Activated gamma-delta T cell (primary cell): Measurements from ENCODE around the gene RBMX.
"Not testable (repeated sequence)": the region's sequence is repeated elsewhere in the genome, so short reads cannot be mapped to it uniquely, and the experiment has no call there.

Experiments used
- DNase-seq: peaks from one replicate; lab custom pipeline; 2025; lab: John Stamatoyannopoulos, UW

The RBMX gene

DNA sequence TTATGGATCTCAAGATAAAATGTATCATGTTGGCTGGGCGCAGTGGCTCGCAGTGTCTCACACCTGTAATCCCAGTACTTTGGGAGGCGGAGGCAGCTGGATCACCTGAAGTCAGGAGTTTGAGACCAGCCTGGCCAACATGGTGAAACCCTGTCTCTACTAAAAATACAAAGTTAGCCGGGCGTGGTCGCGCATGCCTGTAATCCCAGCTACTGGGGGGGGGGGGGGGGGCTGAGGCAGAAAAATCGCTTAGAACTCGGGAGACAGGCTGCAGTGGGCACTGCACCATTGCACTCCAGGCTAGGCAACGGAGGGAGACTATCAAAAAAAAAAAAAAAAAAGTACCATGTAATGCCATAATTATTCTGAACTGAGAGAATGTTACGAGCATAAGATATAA, 2.1 kb downstream of the RBMX start:
- no peak for DNase-seq

DNA sequence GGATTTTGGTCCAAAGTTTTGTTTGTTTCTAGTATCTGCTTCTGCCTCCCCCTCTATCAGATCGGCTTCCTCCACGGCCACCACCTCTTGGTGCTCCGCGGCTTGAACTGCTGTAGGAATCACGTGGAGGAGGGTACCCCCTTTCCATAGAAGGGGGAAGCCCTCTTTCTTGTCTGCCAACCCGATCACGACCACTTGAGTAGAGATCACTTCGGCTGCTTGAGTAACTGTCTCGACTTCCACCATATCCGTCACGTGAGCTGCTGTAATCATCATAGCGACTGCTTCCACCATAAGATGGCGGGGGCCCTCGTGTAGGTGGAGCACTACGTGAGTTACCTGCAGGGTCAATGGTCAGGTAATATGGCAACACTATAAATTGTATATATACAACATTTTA, 6.4 kb downstream of the RBMX start:
- not testable (repeated sequence) for DNase-seq

DNA sequence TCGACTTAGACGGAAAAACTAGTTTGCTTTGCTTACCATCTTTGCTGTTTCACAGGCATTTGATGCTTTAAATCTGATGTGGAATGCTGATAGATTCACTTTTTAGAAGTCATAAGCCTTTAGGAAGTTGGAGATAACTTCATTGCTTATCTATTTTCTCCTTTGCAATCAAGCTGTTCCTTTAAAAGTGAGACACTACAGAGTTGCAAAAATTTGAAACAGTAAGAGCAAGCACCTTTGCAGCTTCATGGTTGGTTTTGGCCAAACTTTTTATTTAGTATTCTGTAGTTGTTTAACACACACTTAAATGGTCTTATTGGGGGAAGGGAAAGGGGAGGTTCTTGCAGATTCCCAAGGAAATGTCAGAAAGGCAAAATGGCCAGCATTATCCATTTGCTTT, 7.3 kb downstream of the RBMX start:
- not testable (repeated sequence) for DNase-seq

DNA sequence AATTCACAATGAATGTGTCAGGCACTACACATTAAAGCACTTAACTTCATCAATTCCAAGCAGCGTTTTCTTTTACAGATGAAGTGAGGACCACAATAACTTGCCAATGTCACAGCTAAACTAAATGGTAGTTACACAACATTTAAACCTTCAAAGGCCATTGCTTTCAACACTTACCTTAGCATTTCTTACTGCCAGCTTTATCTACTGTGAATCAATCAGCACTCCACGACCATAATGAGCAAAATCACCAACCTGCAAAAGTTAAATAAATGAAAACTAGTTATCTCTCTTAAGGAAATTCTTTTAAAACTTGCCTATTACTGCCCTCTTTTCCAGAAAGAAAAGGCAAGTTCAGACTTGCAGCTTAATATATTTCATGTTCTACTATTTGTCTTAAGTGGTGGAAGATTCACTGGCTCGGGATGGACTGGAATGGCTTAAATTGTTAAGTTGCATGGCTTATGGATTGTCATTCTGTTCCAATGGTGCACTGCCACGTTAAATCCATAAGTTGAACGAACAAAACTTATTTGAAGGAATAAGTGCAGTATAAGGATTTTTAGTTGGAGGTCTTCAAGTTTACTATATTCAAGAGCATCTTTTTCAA, 8.3 kb downstream of the RBMX start:
- DNase-seq = no peak

DNA sequence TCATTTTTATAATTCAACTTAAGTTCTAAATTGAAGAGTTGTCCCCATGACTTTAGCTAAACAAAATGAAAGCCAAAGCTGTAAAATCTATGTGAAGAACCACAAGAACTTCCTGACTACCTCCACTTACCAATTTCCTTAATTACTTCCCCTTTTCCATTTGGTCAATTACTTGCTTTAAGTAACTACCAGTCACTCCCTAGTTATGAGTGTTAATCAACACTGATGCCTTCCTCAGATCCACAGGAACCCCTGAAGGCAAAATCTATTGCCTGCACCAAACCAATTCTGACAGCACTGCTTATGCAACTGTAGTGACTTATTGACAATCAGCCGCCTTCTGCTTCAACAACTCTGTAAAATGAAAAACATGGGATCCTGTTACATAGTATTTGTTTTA, 10.5 kb downstream of the RBMX start:
- no peak for DNase-seq

DNA sequence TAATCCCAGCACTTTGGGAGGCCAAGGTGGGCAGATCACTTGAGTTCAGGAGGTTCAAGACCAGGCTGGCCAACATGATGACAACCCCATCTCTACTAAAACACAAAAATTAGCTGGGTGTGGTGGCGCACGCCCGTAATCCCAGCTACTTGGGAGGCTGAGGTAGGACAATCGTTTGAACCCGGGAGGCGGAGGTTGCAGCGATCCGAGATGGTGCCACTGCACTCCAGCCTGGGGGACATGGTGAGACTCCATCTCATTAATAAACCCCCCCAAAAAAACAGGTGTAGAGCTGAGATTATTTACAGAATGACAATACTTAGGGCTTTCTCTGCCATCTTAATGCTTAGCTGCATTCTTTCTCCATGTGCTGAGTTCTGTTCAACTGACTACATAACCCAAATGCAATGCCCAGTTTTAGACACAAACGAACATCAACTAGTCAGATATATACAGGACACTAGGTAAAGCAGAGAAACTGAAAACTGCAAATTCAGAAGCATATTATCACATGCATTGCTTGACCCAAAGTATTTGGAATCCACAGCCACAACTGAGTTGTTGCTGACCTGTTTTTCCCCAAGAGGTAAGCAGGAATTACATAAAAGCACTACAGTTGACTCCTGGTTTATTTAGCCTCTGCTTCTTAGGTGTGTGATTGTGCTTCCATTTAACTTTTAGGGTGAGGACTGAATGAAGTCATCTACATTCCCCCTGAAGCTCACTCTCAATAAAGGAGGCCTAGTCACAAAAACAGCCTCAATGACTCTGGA, 12.1 kb downstream of the RBMX start:
- no peak for DNase-seq

DNA sequence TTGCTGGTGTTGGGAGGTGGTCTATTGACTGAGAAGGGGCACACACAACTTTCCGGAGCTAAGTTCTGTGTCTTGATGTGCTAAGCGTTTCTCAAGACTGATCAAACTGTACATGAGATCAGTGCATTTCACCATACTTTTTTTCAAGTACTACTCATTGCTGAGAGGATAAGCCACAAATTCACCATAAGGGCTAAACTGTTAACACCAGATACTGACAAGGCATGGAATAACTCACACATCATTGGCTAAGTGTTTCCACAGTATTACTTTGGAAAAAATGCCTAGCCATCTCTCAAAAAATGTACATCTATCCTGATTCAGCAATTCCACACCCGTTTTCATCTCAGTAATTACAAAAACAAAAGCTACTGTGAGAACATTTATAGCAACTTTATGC, 13.0 kb downstream of the RBMX start:
- no peak for DNase-seq

DNA sequence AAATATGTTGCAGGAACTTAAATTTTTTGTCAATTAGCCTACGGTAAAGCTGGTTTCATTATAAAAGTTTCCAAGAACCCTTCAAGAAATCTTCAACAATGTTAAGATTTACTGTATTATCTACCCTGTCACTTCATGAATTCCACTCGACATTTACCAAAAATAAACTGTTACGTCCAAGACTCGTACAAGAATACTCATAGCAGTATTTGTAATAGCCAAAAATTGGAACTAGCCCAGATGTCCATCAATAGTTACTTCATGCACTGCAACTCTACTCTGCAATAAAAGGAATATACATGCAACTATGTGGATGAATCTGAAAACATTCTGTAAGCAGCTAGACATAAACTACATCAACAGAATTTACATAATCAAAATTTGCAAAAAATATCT, 13.4 kb downstream of the RBMX start:
- DNase-seq = no peak

DNA sequence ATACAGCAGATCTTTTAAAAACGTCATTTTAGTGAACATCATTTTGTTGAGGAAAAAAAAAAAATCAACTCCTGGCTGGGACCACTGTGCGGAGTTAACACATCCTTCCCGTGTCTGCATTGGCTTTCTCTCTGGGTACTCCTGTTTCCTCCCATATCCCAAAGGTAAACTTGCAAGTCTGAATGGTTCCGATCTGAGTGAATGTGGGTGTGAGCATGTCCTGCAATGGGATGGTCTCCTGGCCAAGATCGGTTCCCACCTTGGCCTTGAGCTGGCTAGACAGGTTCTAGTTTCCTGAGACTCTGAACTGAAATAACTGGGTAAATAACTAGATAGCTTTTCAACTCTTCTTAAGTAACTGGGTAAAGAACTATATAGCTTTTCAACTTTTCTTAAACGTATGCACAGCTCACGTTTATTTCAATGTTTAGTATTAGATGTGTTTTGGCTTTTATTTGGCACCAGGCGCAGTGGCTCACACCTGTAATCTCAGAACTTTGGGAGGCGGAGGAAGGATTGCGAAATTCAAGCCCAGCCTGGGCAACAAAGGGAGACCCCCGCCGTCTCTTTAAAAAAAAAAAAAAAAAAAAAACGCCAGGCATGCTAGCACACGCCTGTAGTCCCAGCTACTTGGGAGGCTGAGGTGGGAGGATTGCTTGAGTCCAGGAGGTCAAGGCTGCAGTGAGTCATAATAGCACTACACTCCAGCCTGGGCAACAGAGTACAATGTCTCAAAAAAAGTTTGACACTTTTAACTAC, 14.0 kb downstream of the RBMX start:
- no peak for DNase-seq

DNA sequence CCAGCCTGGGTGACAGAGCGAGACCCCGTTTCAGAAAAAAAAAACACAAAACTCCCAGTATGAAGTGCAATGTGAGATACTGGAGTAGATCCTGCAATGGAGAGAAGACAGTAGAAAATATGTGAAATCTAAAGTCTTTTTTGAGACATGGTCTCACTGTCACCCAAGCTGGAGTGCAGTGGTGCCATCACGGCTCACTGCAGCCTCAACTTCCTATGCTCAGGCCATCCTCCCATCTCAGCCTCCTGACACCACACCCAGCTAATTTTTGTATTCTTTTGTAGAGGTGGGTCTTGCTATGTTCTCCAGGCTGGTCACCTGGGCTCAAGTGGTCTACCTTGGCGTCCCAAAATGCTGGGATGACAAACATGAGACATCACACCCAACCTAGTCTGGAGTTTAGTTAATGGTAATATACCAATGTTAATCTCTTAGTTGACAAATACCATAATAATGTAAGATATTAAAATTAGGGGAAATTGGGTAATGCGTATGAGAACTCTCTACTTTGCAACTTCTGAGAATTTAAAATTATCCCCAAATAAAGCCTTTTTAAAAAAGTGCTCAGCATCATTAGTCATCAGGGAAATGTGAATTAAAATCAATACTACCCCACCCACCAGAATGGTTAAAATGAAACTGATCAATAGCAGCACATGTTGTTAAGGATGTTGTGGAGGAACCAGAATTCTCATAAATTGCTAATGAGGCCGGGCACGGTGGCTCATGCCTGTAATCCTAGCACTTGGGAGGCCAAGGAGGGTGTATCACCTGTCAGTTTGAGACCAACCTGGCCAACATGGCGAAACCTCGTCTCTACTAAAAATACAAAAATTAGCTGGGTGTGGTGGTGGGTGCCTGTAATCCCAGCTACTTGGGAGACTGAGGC, 15.0 kb downstream of the RBMX start:
- no peak for DNase-seq

DNA sequence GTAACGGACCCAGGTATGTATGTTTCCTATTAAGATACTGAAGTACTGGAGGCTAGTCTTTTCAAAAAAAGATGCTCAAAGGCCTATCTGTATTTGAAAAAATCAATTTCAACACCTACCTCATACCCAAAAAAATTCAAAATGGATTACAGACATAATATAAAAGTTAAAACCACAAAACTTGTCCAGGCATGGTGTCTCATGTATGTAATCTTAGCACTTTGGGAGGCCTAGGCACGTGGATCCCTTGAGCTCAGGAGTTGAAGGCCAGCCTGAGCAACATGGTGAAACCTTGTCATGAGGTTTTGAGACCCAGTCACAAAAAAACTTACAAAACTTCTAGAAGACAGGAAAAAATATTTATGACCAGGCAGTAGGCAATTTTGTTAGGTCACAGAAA, 16.7 kb downstream of the RBMX start:
- no peak for DNase-seq

DNA sequence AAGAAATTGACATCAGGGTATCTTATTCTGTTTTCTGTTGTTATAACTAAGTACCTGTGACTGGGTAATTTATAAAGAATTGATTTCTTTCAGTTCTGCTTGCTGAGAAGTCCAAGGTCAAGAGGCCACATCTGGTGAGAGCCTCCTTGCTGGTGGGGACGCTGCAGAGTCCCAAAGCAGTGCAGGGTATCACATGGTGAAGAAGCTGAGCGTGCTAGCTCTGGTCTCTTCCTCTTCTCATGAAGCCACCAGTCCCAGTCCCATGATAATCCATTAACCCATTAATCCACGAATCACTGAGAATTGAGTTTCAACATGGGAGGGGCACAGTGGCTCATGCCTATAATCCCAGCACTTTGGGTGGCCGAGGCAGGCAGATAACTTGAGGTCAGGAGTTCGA, 18.0 kb downstream of the RBMX start:
- no peak for DNase-seq

DNA sequence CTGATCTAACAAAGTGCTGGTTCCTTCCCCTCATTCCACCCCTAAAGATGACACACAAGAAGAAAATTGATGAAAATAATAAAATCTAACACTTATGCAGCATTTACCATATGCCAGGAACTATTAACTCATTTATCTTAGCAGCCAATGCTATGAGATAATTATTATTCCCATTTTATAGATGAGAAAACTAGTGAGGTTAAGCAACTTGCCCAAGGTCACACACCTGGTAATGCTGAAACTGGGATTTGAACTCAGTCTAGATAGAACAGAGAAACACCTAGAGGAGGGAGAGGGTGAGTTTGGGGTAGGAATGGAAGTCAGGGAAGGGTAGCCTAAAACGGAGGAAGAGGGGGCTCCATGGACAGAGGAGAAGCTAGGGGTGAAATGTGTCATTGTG, 18.6 kb downstream of the RBMX start:
- DNase-seq = no peak

DNA sequence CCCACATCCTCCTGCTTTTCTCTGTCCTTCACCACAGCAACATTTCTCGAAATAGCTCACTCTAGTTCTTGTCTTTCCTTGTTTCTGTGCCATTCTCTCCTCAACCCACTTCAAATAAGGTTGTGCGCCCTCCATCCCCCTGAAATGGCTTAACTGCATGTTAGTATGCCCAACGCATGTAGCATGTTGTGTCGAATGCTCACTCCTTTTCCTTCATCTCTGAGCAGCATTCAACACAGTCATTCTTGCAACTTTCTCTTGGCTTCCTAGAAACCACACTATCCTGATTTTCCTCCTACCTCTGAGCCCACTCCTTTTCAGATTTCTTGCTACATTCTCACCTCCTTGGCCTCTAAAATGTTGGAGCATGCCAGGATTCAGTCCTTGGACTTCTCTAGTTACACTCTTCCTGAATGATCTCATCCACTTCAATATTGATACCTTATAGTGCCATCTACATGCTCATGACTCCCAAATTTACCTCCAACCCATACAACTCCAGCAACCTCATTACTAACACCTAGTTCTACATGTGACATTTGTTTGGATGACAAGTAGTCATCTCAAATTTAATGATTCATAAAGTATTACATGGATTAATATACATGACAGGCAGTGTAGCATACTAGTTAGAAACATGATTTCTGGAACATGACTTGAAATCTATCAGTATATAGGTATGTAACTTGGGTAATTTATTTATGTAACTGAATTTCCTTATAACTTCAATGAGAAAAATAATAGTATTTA, 22.3 kb downstream of the RBMX start:
- no peak for DNase-seq

DNA sequence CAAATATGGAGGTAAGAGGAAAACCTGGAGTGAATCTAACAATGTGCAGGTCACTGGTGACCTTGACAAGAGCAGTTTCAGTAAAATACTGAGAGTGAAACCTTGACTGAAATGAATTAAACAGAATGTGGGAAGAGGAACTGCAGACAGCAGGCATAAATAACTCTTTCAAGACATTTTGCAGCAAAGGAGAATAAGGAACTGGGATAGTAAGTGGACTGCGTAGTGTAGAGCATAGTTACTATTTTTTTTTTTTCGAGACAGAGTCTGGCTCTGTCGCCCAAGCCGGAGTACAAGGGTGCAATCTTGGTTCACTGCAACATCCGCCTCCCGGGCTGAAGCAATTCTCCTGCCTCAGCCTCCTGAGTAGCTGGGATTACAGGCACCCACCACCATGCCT, 24.0 kb downstream of the RBMX start:
- DNase-seq = no peak

DNA sequence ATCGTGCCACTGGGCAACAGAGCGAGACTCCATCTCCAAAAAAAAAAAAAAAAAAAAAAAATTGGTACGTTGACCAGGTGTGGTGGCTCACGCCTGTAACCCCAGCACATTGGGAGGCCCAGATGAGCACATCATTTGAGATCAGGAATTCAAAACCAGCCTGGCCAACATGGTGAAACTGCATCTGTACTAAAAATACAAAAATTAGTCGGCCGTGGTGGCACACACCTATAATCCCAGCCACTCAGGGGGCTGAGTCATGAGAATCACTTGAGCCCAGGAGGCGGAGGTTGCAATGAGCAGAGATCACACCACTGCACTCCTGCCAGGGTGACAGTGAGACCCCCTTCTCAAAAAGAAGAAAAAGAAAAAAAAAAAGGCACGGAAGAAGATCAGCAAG, 24.5 kb downstream of the RBMX start:
- DNase-seq = no peak

DNA sequence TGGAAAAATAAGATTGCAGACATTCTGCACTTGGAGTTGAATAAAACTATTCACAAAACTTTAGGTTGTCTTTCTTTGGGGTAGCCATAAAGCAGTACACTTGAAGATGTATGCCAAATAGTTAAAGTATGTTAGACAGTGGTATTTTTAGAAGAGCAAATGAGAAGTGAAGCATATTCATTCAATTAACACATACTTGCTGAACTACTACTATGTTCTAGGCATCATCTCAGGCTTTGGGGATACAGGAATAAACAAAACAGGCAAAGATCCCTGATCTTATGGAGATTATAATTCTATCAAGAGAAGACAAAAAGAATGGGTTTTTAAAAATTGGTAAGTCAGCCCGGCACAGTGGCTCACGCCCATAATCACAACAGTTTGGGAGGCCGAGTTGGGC, 29.0 kb downstream of the RBMX start:
- DNase-seq = no peak

DNA sequence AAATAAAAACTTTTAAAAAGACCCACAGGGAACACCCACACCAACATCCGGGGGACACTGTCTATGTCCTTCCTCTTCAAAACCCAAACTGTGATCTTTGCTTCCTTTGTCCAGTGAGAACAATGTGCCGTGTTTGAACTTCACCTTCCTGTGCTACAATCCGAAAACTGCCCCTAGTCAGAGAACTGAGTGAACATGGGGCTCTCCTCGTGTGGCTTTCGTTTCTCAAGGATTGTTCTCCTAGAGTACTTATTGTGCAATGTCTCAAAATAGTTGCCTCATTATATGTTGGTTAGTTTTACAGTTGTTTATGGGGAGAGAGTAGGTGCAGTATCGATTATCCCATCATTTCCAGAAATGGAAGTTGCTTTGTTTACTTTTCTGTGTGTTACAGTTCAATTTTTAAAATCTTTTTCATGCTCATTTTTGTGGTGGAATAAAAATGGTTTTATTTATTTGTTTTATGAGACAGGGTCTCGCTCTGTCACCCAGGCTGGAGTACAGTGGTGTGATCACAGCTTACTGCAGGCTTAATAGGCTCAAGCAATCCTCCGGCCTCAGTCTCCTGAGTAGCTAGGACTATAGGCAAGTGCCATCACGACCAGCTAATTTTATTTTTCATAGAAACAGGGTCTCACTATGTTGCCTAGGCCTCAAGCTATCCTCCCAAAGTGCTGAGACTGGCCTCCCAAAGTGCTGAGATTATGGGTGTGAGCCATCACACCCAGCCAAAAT, 29.9 kb downstream of the RBMX start:
- no peak for DNase-seq

DNA sequence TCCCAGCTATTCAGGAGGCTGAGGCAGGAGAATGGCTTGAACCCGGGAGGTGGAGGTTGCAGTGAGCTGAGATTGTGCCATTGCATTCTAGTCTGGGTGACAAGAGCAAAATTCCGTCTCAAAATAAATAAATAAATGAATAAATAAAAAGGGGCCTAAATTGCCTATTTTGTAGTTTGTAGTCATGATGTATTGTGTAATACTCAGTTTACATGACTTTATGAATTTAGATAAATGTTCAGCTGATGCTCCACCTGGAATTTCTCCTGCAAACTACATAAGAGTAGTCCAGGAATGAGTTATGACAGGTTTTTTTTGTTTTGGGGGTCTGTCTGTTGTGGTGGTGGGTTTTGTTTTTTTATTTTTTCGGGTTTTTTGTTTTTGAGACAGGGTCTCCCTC, 31.1 kb downstream of the RBMX start:
- DNase-seq = no peak

DNA sequence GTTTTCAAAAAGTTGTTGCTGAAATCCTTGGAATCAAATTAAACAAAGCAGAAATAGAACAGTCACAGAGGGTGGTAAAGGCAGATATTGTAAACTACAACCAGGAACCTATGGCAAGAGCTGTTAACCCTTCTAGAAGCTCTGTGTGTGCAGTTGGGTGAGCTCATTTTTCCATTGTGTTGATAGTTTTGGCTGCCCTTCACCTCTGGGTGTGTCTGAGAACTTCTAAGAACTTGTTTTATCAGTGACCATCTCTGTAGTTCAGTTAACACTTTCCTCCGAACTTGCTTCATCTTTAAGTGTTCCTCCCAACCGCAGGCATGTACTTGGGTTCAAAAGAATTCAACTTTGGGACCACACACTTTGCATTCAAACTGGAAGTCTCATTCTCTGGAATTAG, 32.7 kb downstream of the RBMX start:
- DNase-seq = no peak

DNA sequence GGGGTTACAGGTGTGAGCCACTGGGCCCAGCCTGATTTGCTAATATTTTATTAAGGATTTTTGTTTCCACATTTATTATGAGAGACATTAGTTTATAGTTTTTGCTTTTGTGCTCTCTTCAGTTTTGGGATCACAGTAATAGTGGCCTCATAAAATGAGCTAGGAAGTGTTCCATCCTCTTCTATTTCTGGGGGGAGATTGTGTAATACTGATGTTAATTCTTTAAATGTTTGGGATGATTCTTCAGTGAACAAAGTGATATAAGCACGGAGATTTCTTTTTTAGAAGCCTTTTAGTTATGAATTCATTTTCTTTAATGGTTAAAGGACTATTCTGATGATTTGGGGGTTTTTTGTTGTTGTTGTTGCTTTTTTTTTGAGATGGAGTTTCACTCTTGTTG, 41.3 kb downstream of the RBMX start:
- DNase-seq = no peak
